Astrocyte of the spinal cord (primary cell): ENCODE data around the gene ZNF341.
"Not testable (repeated sequence)": the region's sequence is repeated elsewhere in the genome, so short reads cannot be mapped to it uniquely, and the experiment has no call there.

Experiments
- DNase-seq: peaks from one replicate; pipeline ENCODE4 v3.0.0; 2011; ENCODE audit warnings: low read depth, low spot score
- H3K4me3 ChIP-seq: 2 replicates; pipeline ENCODE4 v1.5.1; 2011; ENCODE audit warnings: low read depth, mild to moderate bottlenecking, low read length, moderate library complexity
- CTCF ChIP-seq: IDR thresholded peaks from 2 replicates; pipeline ENCODE4 v1.5.1; 2012; ENCODE audit warnings: low read depth, mild to moderate bottlenecking, low read length, inconsistent platforms
- in situ Hi-C: cut with HindIII; loops from 2 replicates; pipeline ENCODE4 v1.10.0; 2017; ENCODE audit warnings: low sequenced_read_pairs

The ZNF341 gene

GRCh38 chr20:33693741-33694638, 37.8 kb upstream of the ZNF341 start:
- TF ChIP-seq CTCF: no peak
- no peak overlapping the region for H3K4me3 ChIP-seq
- no peak for DNase-seq
- in situ Hi-C loops: no loop called here

GRCh38 chr20:33694639-33695012, 37.2 kb upstream of the ZNF341 start:
- DNase-seq: no peak
- in situ Hi-C loops: no loop called here
- no peak for TF ChIP-seq CTCF
- no peak overlapping the region for H3K4me3 ChIP-seq

GRCh38 chr20:33696448-33696847, 35.3 kb upstream of the ZNF341 start:
- no peak for TF ChIP-seq CTCF
- in situ Hi-C loops: no loop called here
- H3K4me3 ChIP-seq: no peak overlapping the region
- no peak for DNase-seq

- H3K4me3 ChIP-seq: no peak overlapping the region
- no peak for TF ChIP-seq CTCF
- in situ Hi-C loops: no loop called here
- no peak for DNase-seq
Observed at GRCh38 chr20:33697129-33697528, 34.7 kb upstream of the ZNF341 start.

- in situ Hi-C loops, H3K4me3 ChIP-seq, DNase-seq: not testable (repeated sequence)
Observed at GRCh38 chr20:33698966-33699365, 32.8 kb upstream of the ZNF341 start.

GRCh38 chr20:33700696-33701441, 30.9 kb upstream of the ZNF341 start:
- DNase-seq, in situ Hi-C loops, H3K4me3 ChIP-seq: not testable (repeated sequence)

GRCh38 chr20:33701629-33702450, 30.0 kb upstream of the ZNF341 start:
- DNase-seq: no peak
- in situ Hi-C loops: no loop called here

More at GRCh38 chr20:33701629-33702450, 30.0 kb upstream of the ZNF341 start:
- no peak overlapping the region for H3K4me3 ChIP-seq
- TF ChIP-seq CTCF: no peak
